ENCODE data around the gene STYK1. TPM values are rescaled to one million over a fixed set of nuclear protein-coding genes. Genes with fewer than 3 reads are reported as not detected.

Gene STYK1
- total RNA-seq, 2 donors from 2014 or later: not detected

DNA sequence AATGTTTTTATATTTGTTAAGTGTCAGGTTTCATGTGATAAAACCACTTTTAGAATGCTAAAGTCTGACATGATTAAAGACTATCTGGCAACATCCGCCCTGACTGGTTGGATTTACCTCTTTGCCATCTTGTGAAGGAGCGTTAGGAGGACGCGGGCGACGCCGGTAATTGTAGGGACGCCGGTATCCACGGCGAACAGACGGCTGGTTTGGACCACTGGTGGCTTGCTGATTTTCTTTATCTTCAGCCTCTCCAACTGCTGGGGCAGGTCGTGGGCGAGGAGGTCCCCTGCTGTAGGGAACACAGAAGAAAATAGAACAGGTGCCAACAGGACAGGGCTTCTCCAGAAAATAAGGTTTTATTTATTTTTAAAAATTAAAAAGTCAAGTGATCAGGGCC lies 28.0 kb upstream of the STYK1 start:
- Histone ChIP-seq H3K4me3 (no peak overlapping the region), H3K36me3 (peaks cover 38% of the 10 kb centered on the region), H3K9me3 (no peaks in the 10 kb centered on the region), H3K27me3 (replicated peaks; ENCODE audit: insufficient read depth) (no peaks in the 10 kb centered on the region), H3K27ac (no peak overlapping the region), H3K4me1 (ENCODE audit: control insufficient read depth in 1 of 2, low read depth in 2 of 2) (peaks cover 3 to 19% of the 10 kb centered on the region in 2 donors)
- DNase-seq (ENCODE audit: low spot score) (no peak), ATAC-seq (ENCODE audit: insufficient number of reproducible peaks, low FRiP score, low read depth) (no peak)
- TF ChIP-seq, protein P1, sequence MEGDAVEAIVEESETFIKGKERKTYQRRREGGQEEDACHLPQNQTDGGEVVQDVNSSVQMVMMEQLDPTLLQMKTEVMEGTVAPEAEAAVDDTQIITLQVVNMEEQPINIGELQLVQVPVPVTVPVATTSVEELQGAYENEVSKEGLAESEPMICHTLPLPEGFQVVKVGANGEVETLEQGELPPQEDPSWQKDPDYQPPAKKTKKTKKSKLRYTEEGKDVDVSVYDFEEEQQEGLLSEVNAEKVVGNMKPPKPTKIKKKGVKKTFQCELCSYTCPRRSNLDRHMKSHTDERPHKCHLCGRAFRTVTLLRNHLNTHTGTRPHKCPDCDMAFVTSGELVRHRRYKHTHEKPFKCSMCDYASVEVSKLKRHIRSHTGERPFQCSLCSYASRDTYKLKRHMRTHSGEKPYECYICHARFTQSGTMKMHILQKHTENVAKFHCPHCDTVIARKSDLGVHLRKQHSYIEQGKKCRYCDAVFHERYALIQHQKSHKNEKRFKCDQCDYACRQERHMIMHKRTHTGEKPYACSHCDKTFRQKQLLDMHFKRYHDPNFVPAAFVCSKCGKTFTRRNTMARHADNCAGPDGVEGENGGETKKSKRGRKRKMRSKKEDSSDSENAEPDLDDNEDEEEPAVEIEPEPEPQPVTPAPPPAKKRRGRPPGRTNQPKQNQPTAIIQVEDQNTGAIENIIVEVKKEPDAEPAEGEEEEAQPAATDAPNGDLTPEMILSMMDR (IDR thresholded peaks at IDR 0.05): no peak

DNA sequence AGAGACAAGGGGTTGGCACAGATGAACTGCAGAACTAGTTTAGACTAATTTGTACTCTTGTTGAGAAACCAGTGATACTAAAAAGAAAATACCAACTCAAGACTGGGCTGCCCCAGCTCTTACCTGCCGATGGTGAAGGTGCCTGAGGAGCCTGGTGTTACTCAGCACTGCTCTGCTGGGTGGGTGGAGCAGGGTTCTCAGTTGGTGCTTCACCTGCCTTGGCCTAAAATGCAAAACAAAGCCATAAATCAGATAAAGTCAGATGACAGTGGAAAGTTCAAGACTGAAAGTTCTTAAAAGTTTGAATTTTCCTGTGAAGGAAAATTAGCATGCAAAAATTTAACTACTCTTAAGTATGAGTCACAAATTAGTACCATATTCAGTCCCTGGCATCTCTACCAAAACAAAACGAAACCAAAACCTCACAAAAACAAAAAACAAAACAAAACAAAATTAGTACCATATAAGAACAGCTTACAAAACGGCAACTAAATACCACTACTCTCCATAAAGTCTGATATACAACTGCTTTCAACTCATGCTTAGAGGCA lies 27.4 kb upstream of the STYK1 start:
- no peak overlapping the region for H3K4me3 ChIP-seq
- no peaks in the 10 kb centered on the region for H3K9me3 ChIP-seq
- H3K4me1 ChIP-seq (ENCODE audit: control insufficient read depth in 1 of 2, low read depth in 2 of 2): peaks cover 3 to 14% of the 10 kb centered on the region in 2 donors
- no peak overlapping the region for H3K27ac ChIP-seq
- DNase-seq (ENCODE audit: low spot score) (no peak), ATAC-seq (ENCODE audit: insufficient number of reproducible peaks, low FRiP score, low read depth) (no peak)
- TF ChIP-seq, protein P1 (IDR thresholded peaks at IDR 0.05): no peak
- peaks cover 38% of the 10 kb centered on the region for H3K36me3 ChIP-seq
- no peaks in the 10 kb centered on the region for H3K27me3 ChIP-seq (replicated peaks; ENCODE audit: insufficient read depth)

DNA sequence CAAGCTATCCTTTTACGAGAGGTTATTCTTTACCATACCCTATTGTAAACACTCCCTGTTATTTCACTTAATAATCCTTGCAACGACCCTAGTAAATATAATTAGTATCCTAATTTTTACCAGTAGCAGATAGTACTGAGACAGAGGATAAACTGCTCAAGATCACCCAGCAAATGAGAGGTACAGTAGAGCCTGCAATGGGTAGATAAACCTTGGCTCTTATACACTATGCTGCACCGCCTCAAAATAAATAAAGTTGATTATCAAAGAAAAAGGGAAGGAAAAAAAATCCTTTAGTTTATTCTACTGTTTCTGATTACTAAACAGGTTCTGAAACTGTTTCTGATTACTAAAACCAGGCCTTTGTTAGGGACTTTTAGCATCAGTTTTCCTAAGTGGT lies 26.7 kb upstream of the STYK1 start:
- Histone ChIP-seq H3K27ac (no peak overlapping the region), H3K27me3 (replicated peaks; ENCODE audit: insufficient read depth) (no peaks in the 10 kb centered on the region), H3K4me3 (no peak overlapping the region), H3K4me1 (ENCODE audit: control insufficient read depth in 1 of 2, low read depth in 2 of 2) (peaks cover 0 to 8% of the 10 kb centered on the region in 2 donors), H3K36me3 (peaks cover 38% of the 10 kb centered on the region), H3K9me3 (no peaks in the 10 kb centered on the region)
- ATAC-seq (ENCODE audit: insufficient number of reproducible peaks, low FRiP score, low read depth) (no peak), DNase-seq (ENCODE audit: low spot score) (no peak)
- TF ChIP-seq, protein P1 (IDR thresholded peaks at IDR 0.05): no peak

DNA sequence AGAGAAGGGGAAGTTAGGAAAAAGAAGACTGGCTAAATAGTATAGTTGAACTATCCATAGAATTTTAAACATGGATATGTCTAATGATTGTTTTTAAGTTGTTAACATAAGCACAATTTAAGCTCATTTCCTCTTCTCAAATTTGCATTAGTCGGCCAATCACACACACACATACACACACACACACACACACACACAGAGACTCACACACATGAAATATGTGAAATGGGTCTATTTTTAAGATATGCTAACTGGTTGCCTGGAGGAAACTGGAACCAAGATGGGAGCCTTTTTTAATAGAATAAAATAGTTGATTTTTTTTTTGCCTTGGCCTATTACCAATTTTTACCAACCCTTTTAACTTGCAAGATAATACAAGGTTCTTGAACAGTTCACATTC lies 24.0 kb upstream of the STYK1 start:
- no peaks in the 10 kb centered on the region for H3K27me3 ChIP-seq (replicated peaks; ENCODE audit: insufficient read depth)
- H3K27ac ChIP-seq: no peak overlapping the region
- H3K36me3 ChIP-seq: peaks cover 30% of the 10 kb centered on the region
- no peak overlapping the region for H3K4me3 ChIP-seq
- no peaks in the 10 kb centered on the region for H3K4me1 ChIP-seq (ENCODE audit: control insufficient read depth in 1 of 2, low read depth in 2 of 2)
- ATAC-seq (ENCODE audit: insufficient number of reproducible peaks, low FRiP score, low read depth): no peak
- TF ChIP-seq, protein P1 (IDR thresholded peaks at IDR 0.05): no peak
- no peak for DNase-seq (ENCODE audit: low spot score)
- H3K9me3 ChIP-seq: no peaks in the 10 kb centered on the region

DNA sequence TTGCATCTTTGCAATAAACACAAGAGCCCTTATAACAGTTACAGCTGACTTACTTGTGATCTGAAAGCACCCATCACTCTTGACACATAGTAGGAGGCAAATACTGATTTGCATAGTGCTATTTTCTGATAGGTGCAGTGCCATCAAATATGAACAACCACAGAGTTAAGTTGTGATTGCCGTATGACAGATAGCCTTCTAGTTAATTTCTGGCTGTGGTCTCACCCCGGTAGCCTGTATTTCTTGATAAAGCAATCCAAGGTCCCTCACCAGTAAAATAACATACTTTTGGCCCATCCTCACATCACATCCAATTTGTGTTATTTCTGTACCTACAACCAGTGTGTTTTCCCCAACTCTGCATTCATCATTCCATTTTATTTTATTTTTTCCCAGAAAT lies 23.3 kb upstream of the STYK1 start:
- Histone ChIP-seq H3K4me3 (no peak overlapping the region), H3K4me1 (ENCODE audit: control insufficient read depth in 1 of 2, low read depth in 2 of 2) (no peaks in the 10 kb centered on the region), H3K27ac (no peak overlapping the region), H3K27me3 (replicated peaks; ENCODE audit: insufficient read depth) (no peaks in the 10 kb centered on the region), H3K9me3 (no peaks in the 10 kb centered on the region), H3K36me3 (peaks cover 30% of the 10 kb centered on the region)
- TF ChIP-seq, protein P1 (IDR thresholded peaks at IDR 0.05): no peak
- ATAC-seq (ENCODE audit: insufficient number of reproducible peaks, low FRiP score, low read depth) (no peak), DNase-seq (ENCODE audit: low spot score) (no peak)

All from thoracic aorta (tissue), 2 donors.